ENCODE results near the gene TRPV4.

- TF ChIP-seq POLR2A (IDR thresholded peaks at IDR 0.05) (no peak), CTCF (IDR thresholded peaks at IDR 0.05) (no peak)
These were observed 59.7 kb downstream of the TRPV4 start for GRCh38 chr12:109773384-109774011.

All from lower leg skin (tissue), 3 donors.